GM21515 (cell line): Measurements from ENCODE around the gene SMYD1.

Experiments
- ATAC-seq: cut with Tn5 transposase; IDR thresholded peaks from one replicate; pipeline ENCODE4 v1.9.1; 2021; ENCODE audit not compliant: unreplicated experiment

Gene SMYD1

GRCh38 chr2:88086401-88086800 is 18.8 kb downstream of the SMYD1 start:
- ATAC-seq: no peak

GRCh38 chr2:88087073-88087472 is 19.4 kb downstream of the SMYD1 start:
- no peak for ATAC-seq

- ATAC-seq: no peak
Measured at GRCh38 chr2:88087763-88088162, 20.1 kb downstream of the SMYD1 start.

DNA sequence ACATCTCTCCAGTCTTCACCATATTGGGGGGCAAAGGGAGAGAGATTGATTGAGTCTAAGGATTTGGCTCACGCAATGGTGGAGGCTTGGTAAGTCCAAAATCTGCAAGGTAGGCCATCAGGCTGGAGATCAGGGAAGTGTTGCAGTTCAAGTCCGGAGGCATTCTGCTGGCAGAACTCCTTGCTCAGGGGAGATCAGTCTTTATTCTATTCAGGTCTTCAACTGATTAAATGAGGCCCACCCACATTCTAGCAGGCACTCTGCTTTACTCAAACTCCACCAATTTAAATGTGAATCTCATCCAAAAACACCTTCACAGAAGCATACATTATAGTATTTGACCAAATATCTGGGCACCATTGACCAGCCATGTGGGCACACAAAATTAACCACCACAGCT is 21.4 kb downstream of the SMYD1 start:
- ATAC-seq: no peak

DNA sequence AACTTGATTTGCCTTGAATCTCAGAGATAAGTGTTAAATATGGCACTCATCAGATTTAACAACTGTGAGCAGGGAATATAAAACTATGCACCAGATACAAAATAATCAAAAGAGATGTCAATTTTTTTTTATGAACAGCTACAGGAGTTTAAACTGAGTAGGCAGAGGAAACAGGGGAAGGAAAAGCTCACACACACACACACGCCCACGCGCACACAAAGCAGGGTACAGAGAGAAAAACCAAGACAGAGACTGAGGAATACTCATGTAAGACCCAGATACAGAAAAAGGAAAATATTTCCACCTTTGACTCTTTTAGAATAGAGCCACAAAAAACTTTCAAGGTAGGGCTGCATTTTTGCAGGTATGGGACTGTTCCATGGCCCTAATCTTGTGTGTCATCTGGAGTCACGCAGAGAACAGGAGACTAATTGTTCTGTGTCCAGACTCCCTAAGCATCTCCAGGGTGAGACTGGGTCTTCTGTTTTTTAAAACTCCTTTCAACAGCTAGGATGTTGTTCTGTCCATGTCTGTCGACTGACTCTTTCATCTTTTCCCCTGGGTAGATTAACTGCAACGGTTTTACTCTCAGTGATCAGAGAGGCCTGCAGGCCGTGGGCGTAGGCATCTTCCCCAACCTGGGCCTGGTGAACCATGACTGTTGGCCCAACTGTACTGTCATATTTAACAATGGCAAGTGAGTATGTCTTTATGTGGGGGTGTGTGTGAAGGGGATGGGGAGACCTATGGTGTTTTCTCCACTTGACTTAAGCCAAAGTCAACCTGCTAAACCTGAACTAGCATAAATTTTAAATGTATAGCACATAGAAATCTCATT is 23.0 kb downstream of the SMYD1 start:
- ATAC-seq: no peak

DNA sequence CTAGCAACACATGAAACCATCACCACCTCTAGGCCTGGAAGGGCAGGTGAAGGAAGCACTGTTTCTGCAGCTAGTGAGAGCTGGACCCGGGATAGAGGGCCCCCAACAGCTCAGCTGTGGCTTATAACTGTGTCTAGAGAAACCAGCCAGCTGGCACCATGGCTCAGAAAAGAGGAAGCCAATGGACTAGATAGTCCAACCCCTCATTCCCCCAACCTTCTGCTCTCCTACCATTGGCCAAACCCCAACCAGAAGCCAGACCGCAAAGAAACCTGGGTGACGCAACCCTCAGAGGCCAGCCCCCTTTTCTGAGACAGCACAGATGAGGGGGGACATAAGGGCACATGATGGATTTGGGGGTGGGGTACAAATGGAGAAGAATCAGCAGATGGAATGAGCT is 24.3 kb downstream of the SMYD1 start:
- no peak for ATAC-seq

GRCh38 chr2:88092773-88093172 is 25.1 kb downstream of the SMYD1 start:
- ATAC-seq: no peak

GRCh38 chr2:88095022-88095421 is 27.4 kb downstream of the SMYD1 start:
- ATAC-seq: no peak

DNA sequence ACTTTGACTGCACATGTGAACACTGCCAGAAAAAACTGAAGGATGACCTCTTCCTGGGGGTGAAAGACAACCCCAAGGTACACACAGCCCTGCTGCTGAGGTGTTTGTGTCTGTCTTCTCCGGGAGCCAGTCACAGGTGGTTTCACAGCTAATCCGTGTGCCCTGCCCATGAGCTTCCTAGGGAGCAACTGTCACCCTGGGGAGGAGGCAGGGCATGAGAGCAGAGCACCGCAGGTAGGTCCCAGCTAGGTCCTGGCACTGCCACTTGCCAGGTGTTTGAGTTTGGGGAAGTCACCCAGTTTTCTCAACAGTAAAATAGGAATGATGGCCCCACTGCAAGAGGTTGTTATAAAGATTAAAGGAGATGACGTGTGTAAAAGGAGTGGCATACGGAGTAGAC is 29.1 kb downstream of the SMYD1 start:
- ATAC-seq: no peak

- no peak for ATAC-seq
Measured at GRCh38 chr2:88097192-88097591, 29.6 kb downstream of the SMYD1 start.

- no peak for ATAC-seq
Measured at GRCh38 chr2:88097891-88098557, 30.4 kb downstream of the SMYD1 start.

GRCh38 chr2:88098558-88098900 is 30.9 kb downstream of the SMYD1 start:
- ATAC-seq: no peak

- ATAC-seq: no peak
Measured at GRCh38 chr2:88099798-88100488, 32.3 kb downstream of the SMYD1 start.

GRCh38 chr2:88100489-88100858 is 32.8 kb downstream of the SMYD1 start:
- no peak for ATAC-seq

- no peak for ATAC-seq
Measured at GRCh38 chr2:88108796-88109195, 41.2 kb downstream of the SMYD1 start.

DNA sequence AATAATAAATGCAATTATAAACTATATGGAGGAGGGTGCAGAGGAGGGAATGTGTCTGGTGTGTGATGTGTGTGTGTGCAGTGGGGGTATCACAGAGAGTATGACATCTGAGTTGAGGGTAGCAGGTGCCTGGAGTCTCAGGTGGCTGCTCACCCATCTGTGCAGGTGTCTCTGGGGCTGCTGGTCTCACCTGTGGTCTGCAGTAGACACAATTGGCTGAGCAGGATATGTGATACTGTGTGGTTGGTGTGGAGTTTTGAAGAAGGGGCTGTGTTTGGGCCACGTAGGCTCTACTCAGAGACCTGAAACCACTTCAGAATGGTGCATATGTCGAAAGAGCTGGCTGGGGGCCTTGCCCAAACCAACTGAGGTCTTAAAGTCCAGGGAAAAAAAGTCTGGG is 43.2 kb downstream of the SMYD1 start:
- no peak for ATAC-seq

- no peak for ATAC-seq
Measured at GRCh38 chr2:88113069-88113468, 45.4 kb downstream of the SMYD1 start.

GRCh38 chr2:88114889-88115288 is 47.3 kb downstream of the SMYD1 start:
- no peak for ATAC-seq

DNA sequence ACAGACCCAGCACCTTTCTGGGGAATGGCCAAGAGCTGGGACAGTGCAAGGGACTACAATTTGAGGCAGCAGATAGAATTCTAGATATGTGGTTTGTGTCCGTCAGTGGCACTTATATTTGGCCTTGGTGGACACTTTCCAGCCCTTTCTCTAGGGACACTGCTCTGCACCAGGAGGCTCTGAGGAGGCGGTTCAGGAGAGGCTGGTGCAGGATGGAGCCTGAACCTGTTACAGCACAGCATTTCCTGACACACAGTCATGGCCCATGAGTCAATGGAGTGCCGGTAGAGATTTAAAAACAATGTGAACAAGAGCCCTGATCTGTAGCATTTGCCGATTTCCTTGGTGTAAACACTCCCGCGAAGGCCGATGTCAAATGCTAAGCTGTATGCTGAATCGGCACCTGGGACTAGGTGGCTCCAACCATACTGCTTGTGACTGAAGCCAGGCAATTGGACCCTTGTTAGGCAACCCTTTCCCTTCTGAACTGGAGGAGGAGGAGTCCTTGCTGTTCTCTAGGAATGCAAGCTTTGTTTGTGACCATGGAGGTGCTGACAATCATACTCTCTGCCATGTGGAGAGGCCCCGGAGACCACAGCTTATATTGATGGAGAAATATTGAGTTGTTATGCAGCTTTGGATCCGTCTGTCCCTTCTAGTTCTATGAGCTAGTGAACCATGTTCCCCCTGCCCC is 48.3 kb downstream of the SMYD1 start:
- ATAC-seq: no peak

- no peak for ATAC-seq
Measured at GRCh38 chr2:88116669-88117432, 49.2 kb downstream of the SMYD1 start.

GRCh38 chr2:88117973-88118372 is 50.3 kb downstream of the SMYD1 start:
- ATAC-seq: no peak
